Body of pancreas (tissue), 4 donors: ENCODE measurements around the gene AKAP1. TPM values are rescaled to one million over a fixed set of nuclear protein-coding genes. Genes with fewer than 3 reads are reported as not detected.

Experiments used
- ATAC-seq: fragments of 150-250 bp; one replicate; pipeline ENCODE4 v1.9.1; 2016
- DNase-seq, 4 donors: peaks; one replicate each; pipeline ENCODE4 v3.0.0-alpha.2; 2019
- H3K27ac ChIP-seq, 4 donors: fragments of 200-600 bp; sonication (generic); 1 replicate in 3 of 4; 2 replicates in 1 of 4; pipeline versions ENCODE4 v1.5.1 to v1.6.1; 2016 to 2019; ENCODE audit warnings: mild to moderate bottlenecking in 1 of 4, mixed read lengths in 1 of 4, moderate library complexity in 1 of 4
- H3K27me3 ChIP-seq, 2 donors: fragments of 200-600 bp; sonication (generic); one replicate each; pipeline ENCODE4 v1.6.0; 2016; ENCODE audit warnings: mild to moderate bottlenecking in 1 of 2
- H3K36me3 ChIP-seq, 2 donors: fragments of 200-600 bp; sonication (generic); replicated peaks in 1 of 2; 2 replicates each; pipeline ENCODE4 v1.5.1; 2016; ENCODE audit warnings: low read depth in 2 of 2; ENCODE audit not compliant: insufficient read depth in 1 of 2
- H3K4me1 ChIP-seq: fragments of 200-600 bp; sonication (generic); one replicate; pipeline ENCODE4 v1.6.0; 2016
- H3K4me3 ChIP-seq, 2 donors: fragments of 200-600 bp; sonication (generic); 1 replicate in 1 of 2; 2 replicates in 1 of 2; pipeline ENCODE4 v1.5.1; 2016 to 2019
- H3K9me3 ChIP-seq, 3 donors: fragments of 200-600 bp; sonication (generic); 1 replicate in 2 of 3; 2 replicates in 1 of 3; pipeline ENCODE4 v1.5.1; 2016
- POLR2A ChIP-seq, 3 donors: fragments of 450-650 bp; IDR thresholded peaks; one replicate each; pipeline ENCODE4 v1.6.1; 2016; ENCODE audit warnings: antibody characterized with exemption in 3 of 3, mild to moderate bottlenecking in 2 of 3
- WGBS, 2 donors: methylation state at CpG; one replicate each; pipeline ENCODE4 v1.1.5; 2017; 5-methylcytosine and 5-hydroxymethylcytosine counted together
- intact Hi-C: fragments of 100-400 bp; cut with DNase I; formaldehyde crosslinking; loops from one replicate; pipeline ENCODE4 v1.15.1; 2023
- total RNA-seq, 2 donors: library from RNA; depleted of rRNA; stranded (reverse); fragments of >200 nt; gene quantifications; one replicate each; pipeline ENCODE4 v1.1.0, GENCODE V29; 2016
- TF ChIP-seq, protein P1 (sequence below), 7 experiments: fragments of 450-650 bp in 4 of 7; fragments of 200-600 bp in 3 of 7; sonication (generic) in 3 of 7; IDR thresholded peaks; one replicate each; pipeline ENCODE4 v1.5.1; 2016 to 2019; ENCODE audit warnings: antibody characterized with exemption in 7 of 7

The AKAP1 gene
- total RNA-seq, 2 donors from 2014 or later = 24.4 to 48.5 TPM

GRCh38 chr17:57071991-57072944 is 12.8 kb upstream of the AKAP1 start:
- Histone ChIP-seq H3K27me3 (no peaks in the 10 kb centered on the region), H3K36me3 (no peaks in the 10 kb centered on the region), H3K4me1 (no peaks in the 10 kb centered on the region), H3K4me3 (no peak overlapping the region), H3K27ac (no peak overlapping the region), H3K9me3 (no peaks in the 10 kb centered on the region)
- TF ChIP-seq, protein P1, sequence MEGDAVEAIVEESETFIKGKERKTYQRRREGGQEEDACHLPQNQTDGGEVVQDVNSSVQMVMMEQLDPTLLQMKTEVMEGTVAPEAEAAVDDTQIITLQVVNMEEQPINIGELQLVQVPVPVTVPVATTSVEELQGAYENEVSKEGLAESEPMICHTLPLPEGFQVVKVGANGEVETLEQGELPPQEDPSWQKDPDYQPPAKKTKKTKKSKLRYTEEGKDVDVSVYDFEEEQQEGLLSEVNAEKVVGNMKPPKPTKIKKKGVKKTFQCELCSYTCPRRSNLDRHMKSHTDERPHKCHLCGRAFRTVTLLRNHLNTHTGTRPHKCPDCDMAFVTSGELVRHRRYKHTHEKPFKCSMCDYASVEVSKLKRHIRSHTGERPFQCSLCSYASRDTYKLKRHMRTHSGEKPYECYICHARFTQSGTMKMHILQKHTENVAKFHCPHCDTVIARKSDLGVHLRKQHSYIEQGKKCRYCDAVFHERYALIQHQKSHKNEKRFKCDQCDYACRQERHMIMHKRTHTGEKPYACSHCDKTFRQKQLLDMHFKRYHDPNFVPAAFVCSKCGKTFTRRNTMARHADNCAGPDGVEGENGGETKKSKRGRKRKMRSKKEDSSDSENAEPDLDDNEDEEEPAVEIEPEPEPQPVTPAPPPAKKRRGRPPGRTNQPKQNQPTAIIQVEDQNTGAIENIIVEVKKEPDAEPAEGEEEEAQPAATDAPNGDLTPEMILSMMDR (IDR thresholded peaks at IDR 0.05) = no peak
- TF ChIP-seq POLR2A (IDR thresholded peaks at IDR 0.05) = no peak
- DNase-seq (no peak), ATAC-seq (no peak)
- 64 to 66% methylated on average over 5 of the region's 5 CpGs for WGBS, 2 donors
- intact Hi-C loops = no loop called here

DNA sequence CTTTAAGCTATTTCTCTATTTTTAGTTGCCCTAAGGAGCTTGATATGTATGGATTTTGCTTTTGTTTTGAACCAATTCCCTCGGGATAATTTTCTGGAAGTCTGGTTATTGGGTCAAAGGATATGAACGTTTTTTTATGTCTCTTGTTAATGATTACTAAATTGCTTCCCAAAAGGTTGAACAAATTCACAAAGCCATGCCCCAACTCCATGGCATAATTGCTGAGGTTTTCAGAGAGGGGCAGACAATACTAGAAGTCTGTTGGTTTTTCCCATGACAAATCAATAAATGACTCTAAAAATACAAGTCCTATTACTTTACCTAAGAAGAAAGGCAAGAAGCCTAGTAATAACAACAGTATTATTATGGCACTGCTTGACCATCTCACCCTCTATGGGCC is 11.4 kb upstream of the AKAP1 start:
- TF ChIP-seq POLR2A (IDR thresholded peaks at IDR 0.05) = no peak
- H3K27ac ChIP-seq = no peak overlapping the region
- H3K27me3 ChIP-seq = no peaks in the 10 kb centered on the region
- no peaks in the 10 kb centered on the region for H3K36me3 ChIP-seq
- H3K9me3 ChIP-seq = no peaks in the 10 kb centered on the region
- no peak for ATAC-seq
- intact Hi-C loops = no loop called here
- H3K4me3 ChIP-seq = no peak overlapping the region
- DNase-seq = no peak
- no peaks in the 10 kb centered on the region for H3K4me1 ChIP-seq
- WGBS, 2 donors = 0 to 6% methylated on average over 2 of the region's 2 CpGs

DNA sequence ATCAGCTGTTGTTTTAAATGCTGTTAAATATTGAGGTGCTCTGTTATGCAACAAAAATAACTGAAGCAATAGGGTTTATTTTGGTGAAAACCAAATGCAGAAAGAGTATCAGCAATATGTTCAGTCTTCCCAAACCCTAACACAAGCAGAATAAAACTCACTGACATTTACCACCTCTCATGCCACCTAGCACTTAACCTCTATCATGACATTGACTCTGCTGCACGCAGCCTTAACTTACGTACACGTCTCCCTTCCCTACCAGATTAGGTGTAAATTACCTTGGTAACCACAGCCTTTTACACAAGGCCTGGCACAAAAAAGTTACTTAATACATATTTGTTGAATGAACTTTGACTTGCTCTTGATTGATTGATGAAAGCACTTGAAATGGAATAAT is 9.9 kb upstream of the AKAP1 start:
- H3K27me3 ChIP-seq = no peaks in the 10 kb centered on the region
- no peak overlapping the region for H3K4me3 ChIP-seq
- H3K4me1 ChIP-seq = no peaks in the 10 kb centered on the region
- no peak for DNase-seq
- no peaks in the 10 kb centered on the region for H3K9me3 ChIP-seq
- intact Hi-C loops = no loop called here
- H3K36me3 ChIP-seq = no peaks in the 10 kb centered on the region
- no peak for ATAC-seq
- TF ChIP-seq POLR2A (IDR thresholded peaks at IDR 0.05) = no peak
- TF ChIP-seq, protein P1 (IDR thresholded peaks at IDR 0.05) = no peak
- 59 to 66% methylated on average over 3 of the region's 3 CpGs for WGBS, 2 donors
- no peak overlapping the region for H3K27ac ChIP-seq

GRCh38 chr17:57075785-57076184 is 9.3 kb upstream of the AKAP1 start:
- H3K27ac ChIP-seq = no peak overlapping the region
- no peak for ATAC-seq
- DNase-seq = no peak
- no peaks in the 10 kb centered on the region for H3K4me1 ChIP-seq
- TF ChIP-seq, protein P1 (IDR thresholded peaks at IDR 0.05) = no peak
- no peak for TF ChIP-seq POLR2A (IDR thresholded peaks at IDR 0.05)
- no peaks in the 10 kb centered on the region for H3K36me3 ChIP-seq
- H3K27me3 ChIP-seq = no peaks in the 10 kb centered on the region
- H3K4me3 ChIP-seq = no peak overlapping the region
- intact Hi-C loops = no loop called here
- 85 to 88% methylated on average over 3 of the region's 3 CpGs for WGBS, 2 donors
- no peaks in the 10 kb centered on the region for H3K9me3 ChIP-seq

DNA sequence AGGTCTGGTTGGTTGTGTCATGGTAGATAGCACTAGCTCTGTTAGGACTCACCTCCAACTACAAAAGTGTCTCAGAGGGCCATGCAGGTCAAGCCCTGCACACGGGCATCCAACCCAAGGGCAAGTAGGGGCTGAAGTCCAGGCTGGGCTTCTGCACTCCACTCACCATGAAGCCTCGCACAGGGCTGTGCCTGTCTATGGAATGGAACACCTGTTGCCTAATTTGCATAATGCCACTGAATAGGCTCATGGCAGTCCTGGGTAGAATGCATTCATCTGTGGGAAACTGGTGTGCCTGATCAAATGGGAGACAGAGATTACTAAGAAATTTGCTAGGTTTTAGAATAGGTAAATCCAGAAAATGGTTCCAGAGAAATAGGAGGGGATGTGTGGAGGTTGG is 8.0 kb upstream of the AKAP1 start:
- Histone ChIP-seq H3K27me3 (no peaks in the 10 kb centered on the region), H3K4me3 (no peak overlapping the region), H3K9me3 (no peaks in the 10 kb centered on the region), H3K4me1 (no peaks in the 10 kb centered on the region), H3K36me3 (no peaks in the 10 kb centered on the region), H3K27ac (no peak overlapping the region)
- intact Hi-C loops = no loop called here
- DNase-seq (no peak), ATAC-seq (no peak)
- WGBS, 2 donors = 71 to 91% methylated on average over 2 of the region's 2 CpGs
- TF ChIP-seq, protein P1 (IDR thresholded peaks at IDR 0.05) = no peak
- no peak for TF ChIP-seq POLR2A (IDR thresholded peaks at IDR 0.05)
